ENCODE data around the gene CYP26B1. TPM values are rescaled to one million over a fixed set of nuclear protein-coding genes. Genes with fewer than 3 reads are reported as not detected.

Gene CYP26B1
- total and polyA plus RNA-seq, 4 donors = 0.47 to 1.8 (median 0.65) TPM

GRCh38 chr2:72139471-72139873, 8.2 kb downstream of the CYP26B1 start:
- WGBS = 92% methylated on average over 8 of the region's 8 CpGs
- TF ChIP-seq REST (IDR thresholded peaks at IDR 0.05) = no peak
- TF ChIP-seq FOXA2 (IDR thresholded peaks at IDR 0.05) = no peak
- TF ChIP-seq GABPA (IDR thresholded peaks at IDR 0.05 in 1 of 2, conservative IDR thresholded peaks at IDR 0.05 in 1 of 2) = no peak
- no peak for TF ChIP-seq MAX (IDR thresholded peaks at IDR 0.05)
- TF ChIP-seq ATF3 (IDR thresholded peaks at IDR 0.05) = no peak
- peaks cover 11 to 30% (median 18%) of the 10 kb centered on the region in 4 donors for H3K4me1 ChIP-seq (ENCODE audit: control insufficient read depth in 4 of 4, insufficient read depth in 4 of 4, low read length in 3 of 4)

GRCh38 chr2:72138921-72139381, 8.7 kb downstream of the CYP26B1 start:
- Histone ChIP-seq H3K27ac (ENCODE audit: low read depth in 1 of 2, low read length in 2 of 2) (no peak overlapping the region), H3K9me3 (ENCODE audit: control insufficient read depth in 4 of 4, low read length in 3 of 4) (no peaks in the 10 kb centered on the region), H3K27me3 (ENCODE audit: control insufficient read depth in 4 of 4, insufficient read depth in 4 of 4, low read length in 3 of 4) (peaks cover 0 to 6% (median 0%) of the 10 kb centered on the region in 4 donors), H3K36me3 (ENCODE audit: control insufficient read depth in 4 of 4, insufficient read depth in 3 of 4, low read depth in 1 of 4, low read length in 3 of 4) (no peaks in the 10 kb centered on the region), H3K9ac (ENCODE audit: low read depth in 1 of 2, low read length in 2 of 2) (no peak overlapping the region), H3K4me1 (ENCODE audit: control insufficient read depth in 4 of 4, insufficient read depth in 4 of 4, low read length in 3 of 4) (peaks cover 8 to 26% (median 15%) of the 10 kb centered on the region in 4 donors), H3K4me3 (ENCODE audit: low read depth in 1 of 3, low read length in 3 of 3) (no peak overlapping the region)
- TF ChIP-seq CTCF (IDR thresholded peaks at IDR 0.05; ENCODE audit: low read depth, low read length, missing input control) (no peak), YY1 (IDR thresholded peaks at IDR 0.05) (no peak), JUND (IDR thresholded peaks at IDR 0.05) (no peak), REST (IDR thresholded peaks at IDR 0.05) (no peak), NR2F2 (IDR thresholded peaks at IDR 0.05) (no peak), EGR1 (IDR thresholded peaks at IDR 0.05; ENCODE audit: low read depth in 2 of 2) (no peak), FOXA2 (IDR thresholded peaks at IDR 0.05) (no peak), ZBTB33 (IDR thresholded peaks at IDR 0.05) (no peak), GABPA (IDR thresholded peaks at IDR 0.05 in 1 of 2, conservative IDR thresholded peaks at IDR 0.05 in 1 of 2) (no peak), HNF4A (conservative IDR thresholded peaks at IDR 0.05) (no peak), HNF4G (IDR thresholded peaks at IDR 0.05) (no peak), ATF3 (IDR thresholded peaks at IDR 0.05) (no peak)
- 85% methylated on average over 14 of the region's 14 CpGs for WGBS
- DNase-seq (ENCODE audit: low spot score) = no peak

More at GRCh38 chr2:72139471-72139873, 8.2 kb downstream of the CYP26B1 start:
- Histone ChIP-seq H3K36me3 (ENCODE audit: control insufficient read depth in 4 of 4, insufficient read depth in 3 of 4, low read depth in 1 of 4, low read length in 3 of 4) (no peaks in the 10 kb centered on the region), H3K27me3 (ENCODE audit: control insufficient read depth in 4 of 4, insufficient read depth in 4 of 4, low read length in 3 of 4) (peaks cover 0 to 8% (median 0%) of the 10 kb centered on the region in 4 donors), H3K9me3 (ENCODE audit: control insufficient read depth in 4 of 4, low read length in 3 of 4) (no peaks in the 10 kb centered on the region), H3K27ac (ENCODE audit: low read depth in 1 of 2, low read length in 2 of 2) (no peak overlapping the region), H3K4me3 (ENCODE audit: low read depth in 1 of 3, low read length in 3 of 3) (no peak overlapping the region), H3K9ac (ENCODE audit: low read depth in 1 of 2, low read length in 2 of 2) (no peak overlapping the region)
- no peak for DNase-seq (ENCODE audit: low spot score)

All from liver (tissue), 9 donors.